Central memory CD4-positive, alpha-beta T cell (primary cell): ENCODE data around the gene ASIC3.
A peak's percentile ranks its signal among the peaks of the same experiment; 100 is the strongest.

Experiments used
- DNase-seq: peaks from one replicate; pipeline ENCODE4 v3.0.0; 2022

The ASIC3 gene

DNA sequence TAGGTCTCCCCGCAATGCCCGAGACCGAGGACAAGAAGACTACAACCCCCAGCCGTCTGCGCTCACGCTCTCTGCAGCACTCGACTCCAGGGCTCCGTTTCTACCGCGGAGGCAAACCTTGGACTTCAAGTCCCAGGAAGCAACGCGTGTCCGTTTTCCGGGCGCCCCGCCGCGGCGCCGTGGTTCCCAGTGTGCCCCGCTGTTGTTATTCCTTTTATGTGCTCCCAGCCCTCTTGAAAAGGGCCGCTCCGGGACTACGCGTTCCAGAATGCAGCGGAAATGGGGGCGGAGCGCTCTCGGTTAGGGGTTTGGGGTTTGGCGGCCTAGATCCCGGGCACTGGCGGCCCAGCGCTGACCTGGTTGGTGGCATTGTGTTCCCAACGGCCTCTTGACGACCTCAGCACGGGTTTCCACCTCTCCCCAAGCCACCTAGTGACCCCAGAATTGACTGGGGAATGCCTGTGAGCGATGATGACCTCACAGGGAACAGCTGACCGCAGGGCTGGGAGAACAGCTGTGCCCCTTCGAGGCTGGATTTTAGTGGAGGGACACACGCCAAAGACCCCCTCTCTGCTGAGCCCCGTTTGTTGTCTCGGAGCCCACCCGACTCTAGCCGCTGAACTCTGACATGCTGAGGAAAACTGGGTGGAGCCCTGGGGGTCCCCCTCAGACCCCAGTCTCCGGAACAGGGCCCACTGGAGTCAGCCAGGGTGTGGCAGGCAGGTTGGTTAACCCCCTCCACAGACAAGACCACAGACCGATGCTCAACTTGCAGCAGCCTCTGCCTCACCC, 9.9 kb downstream of the ASIC3 start:
- peak; percentile 97 for DNase-seq

- DNase-seq = peak; percentile 17
Measured at GRCh38 chr7:151058781-151059366, 10.5 kb downstream of the ASIC3 start.

DNA sequence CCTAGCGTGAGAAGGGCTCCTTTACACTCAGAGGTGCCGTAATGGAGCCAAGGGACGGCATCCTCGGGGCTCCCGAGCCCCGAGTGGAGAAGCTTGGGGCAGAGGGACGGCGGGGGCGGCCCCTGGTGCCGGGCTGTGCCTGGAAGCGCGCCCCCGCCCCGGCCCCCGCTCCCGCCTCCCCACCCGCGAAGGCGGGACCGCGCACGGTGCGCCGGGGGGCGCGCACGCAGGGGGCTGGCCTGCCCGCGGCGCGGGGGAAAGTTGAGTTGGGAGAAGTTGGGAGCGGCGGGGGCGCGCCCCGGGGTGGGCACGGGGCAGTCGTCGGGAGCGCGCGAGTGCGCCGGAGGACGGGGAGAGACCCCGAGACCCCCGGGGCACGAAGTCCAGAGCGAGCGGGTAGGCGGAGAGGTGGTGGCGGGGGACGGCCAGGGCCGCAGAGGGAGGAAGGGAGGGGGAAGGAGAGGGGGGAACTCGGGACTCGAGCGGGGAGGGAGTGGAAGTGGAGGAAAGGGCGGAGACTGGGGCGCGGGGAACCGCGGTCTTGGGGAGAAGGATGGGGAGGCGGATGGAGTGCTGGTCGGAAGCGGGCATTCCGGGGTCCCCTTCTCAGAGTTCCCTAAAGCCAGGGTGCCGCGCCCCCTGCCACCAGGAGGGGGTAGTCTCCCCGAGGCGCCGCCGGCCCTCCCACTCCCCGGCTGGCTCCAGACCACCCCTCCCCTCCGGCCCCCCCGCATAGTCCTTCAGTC, 11.2 kb downstream of the ASIC3 start, which contains the start of gene SLC4A2:
SLC4A2 (plus strand) TSS at position 223 of the 746 bp plus-strand sequence. CDS start 2,399 bp downstream, outside the sequence.
- DNase-seq = peak; percentile 57

GRCh38 chr7:151060113-151060415, 11.7 kb downstream of the ASIC3 start:
- DNase-seq = no peak

DNA sequence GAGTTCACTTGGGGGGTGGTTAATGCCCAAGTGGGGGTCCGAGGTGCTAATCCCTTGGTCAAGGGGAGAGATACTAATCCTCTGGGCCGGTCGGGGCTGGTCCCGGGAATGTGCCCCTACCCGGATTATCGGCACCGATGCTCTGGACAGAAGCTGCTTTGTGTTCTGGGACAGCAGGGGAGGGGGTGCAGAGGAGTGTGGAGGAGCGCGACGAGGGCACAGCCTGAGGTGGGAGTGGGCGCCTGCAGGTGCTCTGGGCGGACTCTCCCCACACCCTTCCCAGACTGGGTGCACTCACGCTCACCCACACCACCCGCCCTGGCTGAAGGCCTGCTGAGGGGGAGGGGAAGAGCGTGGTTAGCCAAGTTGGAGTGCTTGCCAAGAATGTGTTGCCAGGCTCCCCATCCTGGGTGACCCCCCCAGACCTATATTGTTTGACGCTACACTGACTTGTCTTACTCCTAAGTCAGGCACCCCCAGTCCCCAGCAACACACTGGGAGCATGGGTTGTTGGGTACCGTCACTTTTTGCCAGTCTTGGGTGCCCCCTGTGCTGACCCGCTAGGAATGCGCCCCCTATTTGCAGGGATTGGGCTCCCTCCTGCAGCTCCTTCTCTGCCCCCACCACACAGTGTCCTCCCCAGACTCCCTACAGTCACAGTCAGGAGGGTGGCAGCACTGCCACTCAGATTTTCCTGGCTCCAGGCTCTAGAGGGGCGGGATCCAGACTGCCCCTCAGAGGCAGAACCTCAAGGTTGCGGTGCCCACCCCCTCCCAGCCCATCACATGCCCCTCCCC, 12.3 kb downstream of the ASIC3 start:
- DNase-seq = no peak

- DNase-seq = no peak
Measured at GRCh38 chr7:151061213-151062110, 13.1 kb downstream of the ASIC3 start.

DNA sequence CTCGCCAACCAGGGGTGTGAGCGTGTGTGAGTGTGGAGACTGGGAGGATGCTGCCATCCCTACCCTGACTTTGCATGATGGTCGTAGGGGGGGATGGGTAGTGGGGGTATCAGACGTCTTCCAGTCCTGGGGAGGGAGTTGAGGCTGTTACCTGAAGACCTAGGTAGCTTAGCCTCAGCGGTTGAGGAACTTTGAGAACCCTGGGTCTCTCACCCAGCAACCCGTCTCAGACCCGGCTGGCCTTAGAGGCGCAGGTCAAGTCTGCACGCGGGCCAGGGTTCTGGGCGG, 13.7 kb downstream of the ASIC3 start:
- no peak for DNase-seq

GRCh38 chr7:151062399-151063211, 14.3 kb downstream of the ASIC3 start:
- DNase-seq = no peak

GRCh38 chr7:151063212-151063561, 14.9 kb downstream of the ASIC3 start:
- DNase-seq = no peak

DNA sequence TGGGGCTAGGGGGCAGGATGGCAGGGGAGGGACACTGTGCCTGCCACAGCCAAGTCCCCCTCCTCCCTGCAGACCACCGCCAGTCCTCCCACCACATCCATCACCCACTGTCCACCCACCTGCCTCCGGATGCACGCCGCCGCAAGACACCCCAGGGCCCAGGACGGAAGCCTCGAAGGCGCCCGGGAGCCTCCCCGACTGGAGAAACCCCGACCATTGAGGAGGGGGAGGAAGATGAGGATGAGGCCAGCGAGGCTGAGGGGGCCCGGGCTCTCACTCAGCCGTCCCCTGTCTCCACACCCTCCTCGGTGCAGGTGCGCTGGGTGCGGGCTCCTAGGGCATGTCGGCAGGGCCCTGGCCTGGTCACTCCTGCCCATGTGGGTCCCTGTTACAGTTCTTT, 16.1 kb downstream of the ASIC3 start:
- DNase-seq = no peak

GRCh38 chr7:151064993-151065392, 16.7 kb downstream of the ASIC3 start:
- no peak for DNase-seq

DNA sequence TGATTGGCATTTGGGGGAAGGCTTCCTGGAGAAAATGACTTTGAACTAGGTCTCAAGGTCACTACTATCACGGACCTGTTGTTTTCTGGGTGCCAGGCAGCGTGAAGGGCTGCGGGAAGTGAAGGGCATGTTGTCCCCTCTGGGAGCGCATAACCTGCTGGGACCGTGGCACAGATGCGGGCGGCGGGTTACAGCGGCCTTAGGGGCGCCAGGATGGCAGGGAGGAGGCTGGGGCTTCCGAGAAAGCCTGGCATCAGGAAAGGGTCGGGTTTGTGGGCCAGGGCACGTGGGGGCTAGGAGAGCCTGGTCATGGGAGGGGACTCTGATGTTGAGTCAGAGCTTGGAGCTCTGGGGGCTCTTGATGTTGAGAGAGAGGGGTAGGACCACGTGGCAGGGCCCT, 17.2 kb downstream of the ASIC3 start:
- DNase-seq = no peak

DNA sequence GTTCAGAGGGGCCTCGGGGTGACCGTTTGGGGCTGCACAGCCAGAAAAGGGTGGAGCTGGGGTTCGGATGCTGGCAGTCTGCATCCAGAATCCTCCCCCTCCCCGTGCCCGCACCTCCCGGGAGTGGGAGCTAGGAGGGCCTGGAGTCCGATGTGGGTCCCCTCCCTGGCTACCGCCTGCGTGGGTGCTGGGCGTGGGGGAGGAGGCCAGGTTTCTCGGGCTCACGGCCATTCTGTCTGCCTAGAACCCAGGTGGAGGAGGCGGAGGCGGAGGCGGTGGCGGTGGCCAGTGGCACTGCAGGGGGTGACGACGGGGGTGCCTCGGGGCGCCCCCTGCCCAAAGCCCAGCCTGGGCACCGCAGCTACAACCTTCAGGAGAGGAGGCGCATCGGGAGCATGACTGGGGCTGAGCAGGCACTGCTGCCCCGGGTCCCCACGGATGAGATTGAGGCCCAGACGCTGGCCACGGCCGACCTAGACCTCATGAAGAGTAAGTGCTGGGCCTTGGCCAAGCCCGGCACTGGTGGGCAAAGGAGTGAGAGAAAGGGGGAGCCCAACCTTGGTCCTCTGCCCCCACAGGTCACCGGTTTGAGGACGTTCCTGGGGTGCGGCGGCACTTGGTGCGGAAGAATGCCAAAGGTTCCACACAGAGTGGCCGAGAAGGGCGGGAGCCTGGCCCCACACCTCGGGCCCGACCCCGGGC, 18.1 kb downstream of the ASIC3 start:
- DNase-seq = no peak

DNA sequence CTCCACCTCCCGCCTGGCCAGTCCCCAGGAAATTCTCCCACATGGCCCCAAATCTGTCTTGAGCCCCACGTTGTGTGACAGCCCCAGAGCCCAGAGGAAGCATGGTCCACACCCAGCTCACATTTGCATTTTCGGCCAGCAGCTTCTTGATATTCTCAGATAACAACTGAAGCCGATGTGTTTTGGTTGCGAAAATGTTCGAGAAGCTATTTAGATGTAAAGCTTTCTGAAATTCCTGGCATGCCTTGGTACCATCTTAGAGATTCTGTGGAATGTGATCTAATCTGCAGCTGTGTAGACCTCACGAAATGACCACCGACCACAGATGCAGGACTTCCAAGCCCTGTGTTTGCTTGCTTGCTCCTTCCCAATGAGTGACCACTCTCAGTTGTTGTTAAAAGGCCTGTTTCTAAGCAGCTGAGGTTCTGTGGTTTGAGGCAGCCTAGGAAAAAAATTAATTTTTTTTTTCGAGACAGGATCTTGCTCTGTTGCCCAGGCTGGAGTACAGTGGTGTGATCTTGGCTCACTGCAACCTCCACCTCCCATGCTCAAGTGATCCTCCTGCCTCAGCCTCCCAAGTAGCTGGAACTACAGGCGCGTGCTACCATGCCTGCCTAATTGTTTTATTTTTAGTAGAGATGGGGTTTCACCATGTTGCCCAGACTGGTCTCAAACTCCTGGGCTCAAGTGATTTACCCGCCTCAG, 19.9 kb downstream of the ASIC3 start:
- DNase-seq = no peak

GRCh38 chr7:151069841-151070573, 21.7 kb downstream of the ASIC3 start:
- DNase-seq = no peak

DNA sequence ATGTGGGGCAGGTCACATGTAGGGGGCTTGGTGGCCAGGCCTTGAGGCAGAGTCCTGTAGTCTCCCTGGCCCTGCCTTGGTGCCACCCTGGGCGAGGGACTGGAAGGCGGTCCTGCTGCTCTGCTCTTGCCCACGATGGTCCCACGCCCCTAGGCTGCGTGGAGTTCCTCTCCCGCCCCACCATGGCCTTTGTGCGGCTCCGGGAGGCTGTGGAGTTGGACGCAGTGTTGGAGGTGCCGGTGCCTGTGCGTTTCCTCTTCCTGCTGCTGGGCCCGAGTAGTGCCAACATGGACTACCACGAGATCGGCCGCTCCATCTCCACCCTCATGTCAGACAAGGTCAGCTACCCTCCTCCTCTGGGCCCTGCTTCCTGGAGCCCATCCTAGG, 22.2 kb downstream of the ASIC3 start:
- DNase-seq = no peak

DNA sequence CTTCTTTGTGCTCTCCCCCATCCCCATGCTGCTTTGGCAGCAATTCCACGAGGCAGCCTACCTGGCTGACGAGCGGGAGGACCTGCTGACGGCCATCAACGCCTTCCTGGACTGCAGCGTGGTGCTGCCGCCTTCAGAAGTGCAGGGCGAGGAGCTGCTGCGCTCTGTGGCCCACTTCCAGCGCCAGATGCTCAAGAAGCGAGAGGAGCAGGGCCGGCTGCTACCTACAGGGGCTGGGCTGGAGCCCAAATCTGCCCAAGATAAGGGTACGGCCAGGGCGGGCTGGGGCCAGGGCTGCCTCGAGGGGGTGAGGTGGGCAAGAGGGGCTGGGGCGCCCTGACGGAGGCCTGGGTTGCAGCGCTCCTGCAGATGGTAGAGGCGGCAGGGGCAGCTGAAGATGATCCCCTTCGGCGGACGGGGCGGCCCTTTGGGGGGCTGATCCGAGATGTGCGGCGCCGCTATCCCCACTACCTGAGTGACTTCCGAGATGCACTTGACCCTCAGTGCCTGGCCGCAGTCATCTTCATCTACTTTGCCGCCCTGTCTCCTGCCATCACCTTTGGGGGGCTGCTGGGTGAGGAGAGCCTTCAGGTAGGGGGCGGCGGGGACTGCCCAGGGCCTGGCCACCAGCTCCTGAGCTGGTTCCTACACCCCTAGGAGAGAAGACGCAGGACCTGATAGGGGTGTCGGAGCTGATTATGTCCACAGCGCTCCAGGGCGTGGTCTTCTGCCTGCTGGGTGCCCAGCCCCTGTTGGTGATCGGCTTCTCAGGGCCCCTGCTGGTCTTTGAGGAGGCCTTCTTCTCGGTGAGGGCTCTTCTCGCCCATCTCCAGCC, 22.9 kb downstream of the ASIC3 start:
- DNase-seq = no peak

DNA sequence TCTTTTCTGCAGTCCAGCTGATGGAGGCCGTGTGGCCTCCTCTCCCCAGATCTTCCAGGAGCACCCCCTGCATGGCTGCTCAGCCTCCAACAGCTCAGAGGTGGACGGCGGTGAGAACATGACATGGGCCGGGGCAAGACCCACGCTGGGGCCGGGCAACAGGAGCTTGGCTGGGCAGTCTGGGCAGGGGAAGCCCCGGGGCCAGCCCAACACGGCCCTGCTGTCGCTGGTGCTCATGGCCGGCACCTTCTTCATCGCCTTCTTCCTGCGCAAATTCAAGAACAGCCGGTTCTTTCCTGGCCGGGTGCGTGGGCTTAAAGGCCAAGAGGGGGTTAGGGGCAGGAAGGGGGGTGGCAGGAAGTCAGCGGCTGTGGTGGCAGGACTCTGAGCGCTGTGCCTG, 25.7 kb downstream of the ASIC3 start:
- DNase-seq = no peak
